ENCODE measurements around the gene DDX50.

Gene DDX50

GRCh38 chr10:68988530-68989316, 87.6 kb downstream of the DDX50 start, which contains the start of gene KIFBP:
KIFBP (plus strand) TSS chr10:68988803; CDS start chr10:68988833, 30 bp downstream.
- Histone ChIP-seq H3K18ac (ENCODE audit: low read depth in 1 of 2, low read length in 2 of 2) (peak within 1 kb of the TSS; percentile 73 to 89), H2BK15ac (ENCODE audit: low read depth, poor library complexity, severe bottlenecking) (peak within 1 kb of the TSS; percentile 54), H3K14ac (ENCODE audit: low read length in 2 of 2) (peak within 1 kb of the TSS in 1 of 2 experiments; percentile 89), H2AK5ac (ENCODE audit: low read length, severe bottlenecking) (no peak within 1 kb of the TSS), H3K27ac (ENCODE audit: low read length, poor library complexity, severe bottlenecking) (peak within 1 kb of the TSS; percentile 85), H3K4me2 (ENCODE audit: low read length, poor library complexity, severe bottlenecking) (peak within 1 kb of the TSS; percentile 76), H2BK5ac (ENCODE audit: low read depth, low read length, poor library complexity, severe bottlenecking) (no peak within 1 kb of the TSS), H3K9ac (ENCODE audit: low read length) (peak within 1 kb of the TSS; percentile 95), H3K27me3 (ENCODE audit: control insufficient read depth in 1 of 2, insufficient read depth in 1 of 2, low read length in 2 of 2) (no peaks in the 10 kb centered on the region), H4K8ac (ENCODE audit: low read length) (peak within 1 kb of the TSS; percentile 74), H3K4me1 (ENCODE audit: control insufficient read depth, insufficient read depth, low read depth, low read length) (peaks cover 15% of the 10 kb centered on the region), H2BK12ac (ENCODE audit: low read length in 2 of 2) (no peak within 1 kb of the TSS), H3K23ac (ENCODE audit: low read length in 2 of 2) (peak within 1 kb of the TSS in 1 of 2 experiments; percentile 46), H3K4me3 (ENCODE audit: insufficient read depth in 1 of 2, low read depth in 1 of 2, low read length in 2 of 2) (peak within 1 kb of the TSS; percentile 87 to 97), H4K91ac (ENCODE audit: low read length) (peak within 1 kb of the TSS; percentile 70), H3K9me3 (ENCODE audit: control insufficient read depth, low read length) (no peaks in the 10 kb centered on the region), H3K79me1 (replicated peaks; ENCODE audit: low read length, poor library complexity, severe bottlenecking) (peaks cover 6% of the 10 kb centered on the region), H2BK120ac (ENCODE audit: low read depth, low read length) (peak within 1 kb of the TSS; percentile 73), H3K36me3 (ENCODE audit: control insufficient read depth in 1 of 2, insufficient read depth in 2 of 2, low read depth in 1 of 2, low read length in 2 of 2) (peaks cover 7 to 24% of the 10 kb centered on the region in 2 experiments), H3K4ac (ENCODE audit: low read depth in 1 of 2, low read length in 2 of 2) (peak within 1 kb of the TSS; percentile 87 to 91), H2AFZ (ENCODE audit: low read depth, low read length) (peak within 1 kb of the TSS; percentile 83)
- WGBS: 0% methylated on average over 62 of the region's 62 CpGs
- peak; percentile 99 for DNase-seq

GRCh38 chr10:68989317-68989990, 88.3 kb downstream of the DDX50 start:
- H3K4ac ChIP-seq (ENCODE audit: low read depth in 1 of 2, low read length in 2 of 2): peak overlapping the region; percentile 87 to 91
- peak overlapping the region; percentile 74 for H4K8ac ChIP-seq (ENCODE audit: low read length)
- H3K18ac ChIP-seq (ENCODE audit: low read depth in 1 of 2, low read length in 2 of 2): peak overlapping the region; percentile 73 to 89
- H4K91ac ChIP-seq (ENCODE audit: low read length): peak overlapping the region; percentile 70
- peak overlapping the region; percentile 83 for H2AFZ ChIP-seq (ENCODE audit: low read depth, low read length)
- H3K79me1 ChIP-seq (replicated peaks; ENCODE audit: low read length, poor library complexity, severe bottlenecking): peaks cover 3% of the 10 kb centered on the region
- H3K27me3 ChIP-seq (ENCODE audit: control insufficient read depth in 1 of 2, insufficient read depth in 1 of 2, low read length in 2 of 2): no peaks in the 10 kb centered on the region
- peak overlapping the region in 1 of 2 experiments; percentile 46 for H3K23ac ChIP-seq (ENCODE audit: low read length in 2 of 2)
- H3K4me2 ChIP-seq (ENCODE audit: low read length, poor library complexity, severe bottlenecking): peak overlapping the region; percentile 76
- no peak overlapping the region for H2BK12ac ChIP-seq (ENCODE audit: low read length in 2 of 2)
- no peak overlapping the region for H3K27ac ChIP-seq (ENCODE audit: low read length, poor library complexity, severe bottlenecking)
- 28% methylated on average over 22 of the region's 22 CpGs for WGBS
- no peaks in the 10 kb centered on the region for H3K9me3 ChIP-seq (ENCODE audit: control insufficient read depth, low read length)
- peaks cover 7 to 16% of the 10 kb centered on the region in 2 experiments for H3K36me3 ChIP-seq (ENCODE audit: control insufficient read depth in 1 of 2, insufficient read depth in 2 of 2, low read depth in 1 of 2, low read length in 2 of 2)
- H3K14ac ChIP-seq (ENCODE audit: low read length in 2 of 2): peak overlapping the region in 1 of 2 experiments; percentile 89
- H2BK5ac ChIP-seq (ENCODE audit: low read depth, low read length, poor library complexity, severe bottlenecking): no peak overlapping the region
- DNase-seq: peak; percentile 37
- H3K4me1 ChIP-seq (ENCODE audit: control insufficient read depth, insufficient read depth, low read depth, low read length): peaks cover 16% of the 10 kb centered on the region
- no peak overlapping the region for H2BK120ac ChIP-seq (ENCODE audit: low read depth, low read length)
- H2BK15ac ChIP-seq (ENCODE audit: low read depth, poor library complexity, severe bottlenecking): no peak overlapping the region
- no peak overlapping the region for H2AK5ac ChIP-seq (ENCODE audit: low read length, severe bottlenecking)
- H3K4me3 ChIP-seq (ENCODE audit: insufficient read depth in 1 of 2, low read depth in 1 of 2, low read length in 2 of 2): peak overlapping the region; percentile 87 to 97
- H3K9ac ChIP-seq (ENCODE audit: low read length): peak overlapping the region; percentile 95

- Histone ChIP-seq H3K4ac (ENCODE audit: low read depth in 1 of 2, low read length in 2 of 2) (no peak overlapping the region), H3K36me3 (ENCODE audit: control insufficient read depth in 1 of 2, insufficient read depth in 2 of 2, low read depth in 1 of 2, low read length in 2 of 2) (peaks cover 3 to 5% of the 10 kb centered on the region in 2 experiments), H3K9me3 (ENCODE audit: control insufficient read depth, low read length) (no peaks in the 10 kb centered on the region), H3K4me1 (ENCODE audit: control insufficient read depth, insufficient read depth, low read depth, low read length) (peaks cover 16% of the 10 kb centered on the region), H4K8ac (ENCODE audit: low read length) (no peak overlapping the region), H2BK120ac (ENCODE audit: low read depth, low read length) (no peak overlapping the region), H3K27me3 (ENCODE audit: control insufficient read depth in 1 of 2, insufficient read depth in 1 of 2, low read length in 2 of 2) (no peaks in the 10 kb centered on the region), H2BK5ac (ENCODE audit: low read depth, low read length, poor library complexity, severe bottlenecking) (no peak overlapping the region), H4K91ac (ENCODE audit: low read length) (no peak overlapping the region), H3K14ac (ENCODE audit: low read length in 2 of 2) (no peak overlapping the region), H3K23ac (ENCODE audit: low read length in 2 of 2) (no peak overlapping the region), H3K9ac (ENCODE audit: low read length) (peak overlapping the region; percentile 67), H3K4me3 (ENCODE audit: insufficient read depth in 1 of 2, low read depth in 1 of 2, low read length in 2 of 2) (peak overlapping the region in 1 of 2 experiments; percentile 45), H3K79me1 (replicated peaks; ENCODE audit: low read length, poor library complexity, severe bottlenecking) (peaks cover 3% of the 10 kb centered on the region), H3K4me2 (ENCODE audit: low read length, poor library complexity, severe bottlenecking) (no peak overlapping the region), H3K27ac (ENCODE audit: low read length, poor library complexity, severe bottlenecking) (no peak overlapping the region), H2AK5ac (ENCODE audit: low read length, severe bottlenecking) (no peak overlapping the region), H3K18ac (ENCODE audit: low read depth in 1 of 2, low read length in 2 of 2) (peak overlapping the region; percentile 46 to 81), H2AFZ (ENCODE audit: low read depth, low read length) (no peak overlapping the region), H2BK15ac (ENCODE audit: low read depth, poor library complexity, severe bottlenecking) (no peak overlapping the region), H2BK12ac (ENCODE audit: low read length in 2 of 2) (no peak overlapping the region)
- DNase-seq: peak; percentile 91
- 40% methylated on average over 2 of the region's 2 CpGs for WGBS
Measured at GRCh38 chr10:68992636-68993440, 91.7 kb downstream of the DDX50 start.

Measured in mesenchymal stem cell (in vitro differentiated cells and primary cell).